ENCODE measurements around the gene KRTAP2-2.
"Not testable (repeated sequence)": the region's sequence is repeated elsewhere in the genome, so short reads cannot be mapped to it uniquely, and the experiment has no call there.

KRTAP2-2 gene

GRCh38 chr17:41052566-41052965, 2.5 kb downstream of the KRTAP2-2 start:
- H3K27ac ChIP-seq (ENCODE audit: low read depth, low read length, poor library complexity, severe bottlenecking) = no peak overlapping the region
- H3F3A ChIP-seq (ENCODE audit: insufficient read depth, low read length) = no peaks in the 10 kb centered on the region
- no peak overlapping the region for H3K4me3 ChIP-seq (ENCODE audit: low read depth, low read length, poor library complexity, severe bottlenecking)
- no peaks in the 10 kb centered on the region for H3K79me2 ChIP-seq (ENCODE audit: insufficient read depth, low read length)
- no peaks in the 10 kb centered on the region for H3K4me1 ChIP-seq (ENCODE audit: insufficient read depth, low read length, severe bottlenecking)
- H4K20me1 ChIP-seq (ENCODE audit: insufficient read depth, low read length) = no peaks in the 10 kb centered on the region
- no peak for TF ChIP-seq CTCF (IDR thresholded peaks at IDR 0.05; ENCODE audit: low read length)
- TF ChIP-seq EZH2 (IDR thresholded peaks at IDR 0.05; ENCODE audit: borderline replicate concordance, low read length) = no peak
- H3K9ac ChIP-seq (ENCODE audit: low read length) = no peak overlapping the region
- no peaks in the 10 kb centered on the region for H3K36me3 ChIP-seq (ENCODE audit: insufficient read depth, low read length)
- no peak overlapping the region for H2AFZ ChIP-seq (ENCODE audit: low read length)
- H3K9me3 ChIP-seq (ENCODE audit: low read length) = 0 out of 2 replicates have a peak, but pooled peaks cover 2% of the 10 kb centered on the region
- 0 out of 2 replicates have a peak, but pooled peaks cover 3% of the 10 kb centered on the region for H3K27me3 ChIP-seq (ENCODE audit: insufficient read depth, low read length)
- H3K4me2 ChIP-seq (ENCODE audit: low read length) = no peak overlapping the region
- no peaks in the 10 kb centered on the region for H3K9me2 ChIP-seq (ENCODE audit: low read depth, low read length)

- no peak overlapping the region for H3K4me2 ChIP-seq (ENCODE audit: low read length)
- H3F3A ChIP-seq (ENCODE audit: insufficient read depth, low read length) = no peaks in the 10 kb centered on the region
- no peak overlapping the region for H3K4me3 ChIP-seq (ENCODE audit: low read depth, low read length, poor library complexity, severe bottlenecking)
- H3K9me2 ChIP-seq (ENCODE audit: low read depth, low read length) = no peaks in the 10 kb centered on the region
- no peak overlapping the region for H3K27ac ChIP-seq (ENCODE audit: low read depth, low read length, poor library complexity, severe bottlenecking)
- TF ChIP-seq EZH2 (IDR thresholded peaks at IDR 0.05; ENCODE audit: borderline replicate concordance, low read length) (no peak), CTCF (IDR thresholded peaks at IDR 0.05; ENCODE audit: low read length) (no peak)
- H3K4me1 ChIP-seq (ENCODE audit: insufficient read depth, low read length, severe bottlenecking) = no peaks in the 10 kb centered on the region
- no peak overlapping the region for H3K9ac ChIP-seq (ENCODE audit: low read length)
- H2AFZ ChIP-seq (ENCODE audit: low read length) = no peak overlapping the region
- no peaks in the 10 kb centered on the region for H4K20me1 ChIP-seq (ENCODE audit: insufficient read depth, low read length)
- H3K36me3 ChIP-seq (ENCODE audit: insufficient read depth, low read length) = no peaks in the 10 kb centered on the region
- H3K9me3 ChIP-seq (ENCODE audit: low read length) = 0 out of 2 replicates have a peak, but pooled peaks cover 2% of the 10 kb centered on the region
- no peaks in the 10 kb centered on the region for H3K79me2 ChIP-seq (ENCODE audit: insufficient read depth, low read length)
- H3K27me3 ChIP-seq (ENCODE audit: insufficient read depth, low read length) = no peaks in the 10 kb centered on the region
These were observed 5.9 kb downstream of the KRTAP2-2 start for GRCh38 chr17:41049110-41049509.

GRCh38 chr17:41048441-41048840, 6.6 kb downstream of the KRTAP2-2 start:
- no peak overlapping the region for H3K4me3 ChIP-seq (ENCODE audit: low read depth, low read length, poor library complexity, severe bottlenecking)
- no peaks in the 10 kb centered on the region for H3K4me1 ChIP-seq (ENCODE audit: insufficient read depth, low read length, severe bottlenecking)
- no peak overlapping the region for H3K4me2 ChIP-seq (ENCODE audit: low read length)
- no peaks in the 10 kb centered on the region for H3K9me2 ChIP-seq (ENCODE audit: low read depth, low read length)
- no peaks in the 10 kb centered on the region for H3K79me2 ChIP-seq (ENCODE audit: insufficient read depth, low read length)
- no peaks in the 10 kb centered on the region for H3K27me3 ChIP-seq (ENCODE audit: insufficient read depth, low read length)
- H3F3A ChIP-seq (ENCODE audit: insufficient read depth, low read length) = no peaks in the 10 kb centered on the region
- no peak overlapping the region for H3K27ac ChIP-seq (ENCODE audit: low read depth, low read length, poor library complexity, severe bottlenecking)
- H2AFZ ChIP-seq (ENCODE audit: low read length) = no peak overlapping the region
- H4K20me1 ChIP-seq (ENCODE audit: insufficient read depth, low read length) = no peaks in the 10 kb centered on the region
- H3K9me3 ChIP-seq (ENCODE audit: low read length) = 0 out of 2 replicates have a peak, but pooled peaks cover 2% of the 10 kb centered on the region
- no peak overlapping the region for H3K9ac ChIP-seq (ENCODE audit: low read length)
- no peaks in the 10 kb centered on the region for H3K36me3 ChIP-seq (ENCODE audit: insufficient read depth, low read length)
- no peak for TF ChIP-seq EZH2 (IDR thresholded peaks at IDR 0.05; ENCODE audit: borderline replicate concordance, low read length)
- TF ChIP-seq CTCF (IDR thresholded peaks at IDR 0.05; ENCODE audit: low read length) = no peak

- H3K9me2 ChIP-seq (ENCODE audit: low read depth, low read length); H3K27me3 ChIP-seq (ENCODE audit: insufficient read depth, low read length); H3K4me2 ChIP-seq (ENCODE audit: low read length); H3K27ac ChIP-seq (ENCODE audit: low read depth, low read length, poor library complexity, severe bottlenecking); H3K4me1 ChIP-seq (ENCODE audit: insufficient read depth, low read length, severe bottlenecking); H3F3A ChIP-seq (ENCODE audit: insufficient read depth, low read length); H3K36me3 ChIP-seq (ENCODE audit: insufficient read depth, low read length); H3K4me3 ChIP-seq (ENCODE audit: low read depth, low read length, poor library complexity, severe bottlenecking); H2AFZ ChIP-seq (ENCODE audit: low read length); H3K9ac ChIP-seq (ENCODE audit: low read length); H4K20me1 ChIP-seq (ENCODE audit: insufficient read depth, low read length); H3K9me3 ChIP-seq (ENCODE audit: low read length); H3K79me2 ChIP-seq (ENCODE audit: insufficient read depth, low read length): not testable (repeated sequence)
These were observed 8.1 kb downstream of the KRTAP2-2 start, which contains the start of gene KRTAP2-1 for GRCh38 chr17:41046735-41047465. Gene KRTAP2-1, minus strand, starts transcription at chr17:41047316. Its CDS starts 49 bp downstream, at chr17:41047267.
